GM23338 (cell line): ENCODE data around the gene PAPOLG. TPM values are rescaled to one million over a fixed set of nuclear protein-coding genes. Genes with fewer than 3 reads are reported as not detected.

ENCODE experiments used
- ATAC-seq: fragments of 200-7000 bp; cut with Tn5 transposase; 3 replicates; pipeline ENCODE4 v1.9.1; 2020
- DNase-seq: peaks from one replicate; pipeline ENCODE4 v3.0.0-alpha.2; 2015; ENCODE audit warnings: low spot score
- H2AFZ ChIP-seq: fragments of 200-600 bp; sonication (generic); 2 replicates; pipeline ENCODE4 v1.8.0; 2016; ENCODE audit warnings: antibody characterized with exemption, mild to moderate bottlenecking, moderate library complexity
- H3F3A ChIP-seq: fragments of 200-600 bp; sonication (generic); replicated peaks from 2 replicates; pipeline ENCODE4 v1.8.0; 2017; ENCODE audit warnings: antibody characterized with exemption, mixed run types, low read depth
- H3K27ac ChIP-seq: fragments of 200-600 bp; sonication (generic); 2 replicates; pipeline ENCODE4 v1.6.1; 2016; ENCODE audit warnings: low read depth
- H3K27me3 ChIP-seq: fragments of 200-600 bp; sonication (generic); 2 replicates; pipeline ENCODE4 v1.8.0; 2016; ENCODE audit warnings: mild to moderate bottlenecking, mixed run types, moderate library complexity; ENCODE audit not compliant: insufficient read depth
- H3K36me3 ChIP-seq: fragments of 200-600 bp; sonication (generic); 2 replicates; pipeline ENCODE4 v1.8.0; 2016; ENCODE audit warnings: mild to moderate bottlenecking; ENCODE audit not compliant: insufficient read depth
- H3K4me1 ChIP-seq: fragments of 200-600 bp; sonication (generic); 2 replicates; pipeline ENCODE4 v1.8.0; 2016; ENCODE audit warnings: mild to moderate bottlenecking, moderate library complexity; ENCODE audit not compliant: insufficient read depth
- H3K4me2 ChIP-seq: fragments of 200-600 bp; sonication (generic); 2 replicates; pipeline ENCODE4 v1.7.1; 2017; ENCODE audit warnings: mixed run types
- H3K4me3 ChIP-seq: fragments of 200-600 bp; sonication (generic); 2 replicates; pipeline ENCODE4 v1.6.1; 2016; ENCODE audit warnings: mixed run types
- H3K79me2 ChIP-seq: fragments of 200-600 bp; sonication (generic); replicated peaks from 2 replicates; pipeline ENCODE4 v1.8.0; 2017; ENCODE audit warnings: mild to moderate bottlenecking; ENCODE audit not compliant: insufficient read depth
- H3K9me2 ChIP-seq: fragments of 200-600 bp; sonication (generic); 2 replicates; pipeline ENCODE4 v1.8.0; 2017; ENCODE audit not compliant: insufficient read depth
- H4K20me1 ChIP-seq: fragments of 200-600 bp; sonication (generic); replicated peaks from 2 replicates; pipeline ENCODE4 v1.8.0; 2017; ENCODE audit warnings: mild to moderate bottlenecking; ENCODE audit not compliant: insufficient read depth
- H3K27ac Mint-ChIP-seq: 2 replicates; pipeline ENCODE4 v1.8.0; 2020; ENCODE audit warnings: inconsistent platforms, mild to moderate bottlenecking, moderate library complexity, mixed read lengths
- H3K27me3 Mint-ChIP-seq: 3 replicates; pipeline ENCODE4 v1.8.0; 2022; ENCODE audit warnings: low read depth, mild to moderate bottlenecking, moderate library complexity, mixed read lengths, inconsistent platforms; ENCODE audit not compliant: insufficient read depth, poor library complexity
- H3K36me3 Mint-ChIP-seq: 3 replicates; pipeline ENCODE4 v1.8.0; 2021; ENCODE audit warnings: low read depth, mild to moderate bottlenecking, inconsistent platforms, moderate library complexity, mixed read lengths
- H3K4me1 Mint-ChIP-seq: 3 replicates; pipeline ENCODE4 v1.8.0; 2020; ENCODE audit warnings: mild to moderate bottlenecking, inconsistent platforms, mixed read lengths
- H3K4me3 Mint-ChIP-seq: 3 replicates; pipeline ENCODE4 v1.8.0; 2021; ENCODE audit warnings: moderate library complexity, mild to moderate bottlenecking, inconsistent platforms, mixed read lengths
- H3K9me3 Mint-ChIP-seq: 3 replicates; pipeline ENCODE4 v1.8.0; 2020; ENCODE audit warnings: moderate library complexity, mild to moderate bottlenecking, inconsistent platforms, mixed read lengths
- CTCF ChIP-seq, 2 experiments: fragments of 200-600 bp in 1 of 2; sonication (generic) in 1 of 2; conservative IDR thresholded peaks; 2 replicates each; pipeline versions ENCODE4 v1.5.1 to v1.6.1; 2016 to 2017; ENCODE audit warnings: antibody characterized with exemption in 2 of 2, low read depth in 2 of 2, mild to moderate bottlenecking in 2 of 2, moderate library complexity in 1 of 2
- ETS1 ChIP-seq: IDR thresholded peaks from 2 replicates; pipeline ENCODE4 v1.6.1; 2016; ENCODE audit warnings: antibody characterized with exemption
- EZH2 ChIP-seq: fragments of 200-600 bp; sonication (generic); IDR thresholded peaks from one replicate; pipeline ENCODE4 v1.8.0; 2017; ENCODE audit warnings: antibody characterized with exemption, mild to moderate bottlenecking, low read depth; ENCODE audit not compliant: unreplicated experiment
- EZH2phosphoT487 ChIP-seq: fragments of 200-600 bp; sonication (generic); IDR thresholded peaks from one replicate; pipeline ENCODE4 v1.8.1; 2018; ENCODE audit warnings: antibody characterized with exemption; ENCODE audit not compliant: unreplicated experiment
- NANOG ChIP-seq: IDR thresholded peaks from 2 replicates; pipeline ENCODE4 v1.6.1; 2016; ENCODE audit warnings: antibody characterized with exemption, borderline replicate concordance
- POLR2AphosphoS5 ChIP-seq: IDR thresholded peaks from 2 replicates; pipeline ENCODE4 v1.6.1; 2016; ENCODE audit warnings: antibody characterized with exemption, low read depth
- REST ChIP-seq: IDR thresholded peaks from one replicate; pipeline ENCODE4 v1.6.1; 2018; ENCODE audit warnings: antibody characterized with exemption; ENCODE audit not compliant: unreplicated experiment
- STAT1 ChIP-seq: IDR thresholded peaks from one replicate; pipeline ENCODE4 v1.6.1; 2016; ENCODE audit warnings: antibody characterized with exemption; ENCODE audit not compliant: unreplicated experiment
- ZNF114 ChIP-seq: fragments of 250-450 bp; sonication (Bioruptor Pico); IDR thresholded peaks from 2 replicates; pipeline ENCODE4 v1.5.0; 2020; ENCODE audit warnings: mild to moderate bottlenecking, moderate library complexity
- ZNF462 ChIP-seq: fragments of 250-450 bp; sonication (Bioruptor Pico); IDR thresholded peaks from 2 replicates; pipeline ENCODE4 v1.5.0; 2020; ENCODE audit warnings: mild to moderate bottlenecking, moderate library complexity
- polyA plus RNA-seq: library from polyadenylated mRNA; unstranded; fragments of >200 nt; fragmentation: Nextera tagmentation; extraction: Ambion mirVana; gene quantifications from 2 replicates; pipeline ENCODE4 v1.2.1, GENCODE V29; 2016
- total RNA-seq: library from RNA; depleted of rRNA; stranded (reverse); fragments of >200 nt; shearing (Covaris generic); gene quantifications from 2 replicates; pipeline ENCODE4 v1.2.3, GENCODE V29; 2014

The PAPOLG gene
- total and polyA plus RNA-seq, 2 experiments from 2014 or later, result 13.8 to 31.2 TPM

- Histone ChIP-seq H3K36me3 (no peaks in the 10 kb centered on the region), H3K4me3 (no peak overlapping the region), H3K4me2 (no peak overlapping the region), H3K4me1 (no peaks in the 10 kb centered on the region), H3K9me2 (no peaks in the 10 kb centered on the region), H2AFZ (no peak overlapping the region; the same call in 1 of the 2 replicates), H4K20me1 (no peaks in the 10 kb centered on the region), H3K27ac (no peak overlapping the region), H3K79me2 (no peaks in the 10 kb centered on the region), H3K27me3 (no peaks in the 10 kb centered on the region), H3F3A (no peaks in the 10 kb centered on the region)
- peaks cover 2% of the 10 kb centered on the region; the same call in 1 of the 3 replicates for H3K9me3 Mint-ChIP-seq
- DNase-seq (no peak), ATAC-seq (no peak)
- H3K27me3 Mint-ChIP-seq, result no peaks in the 10 kb centered on the region
- peaks cover 5% of the 10 kb centered on the region; the same call in 1 of the 3 replicates for H3K4me1 Mint-ChIP-seq
- H3K27ac Mint-ChIP-seq, result no peak overlapping the region
- no peak overlapping the region for H3K4me3 Mint-ChIP-seq
- no peaks in the 10 kb centered on the region for H3K36me3 Mint-ChIP-seq
- no peak for TF ChIP-seq ZNF114 (CRISPR knock-in tag)
- no peak for TF ChIP-seq POLR2AphosphoS5
- TF ChIP-seq EZH2, result no peak
- TF ChIP-seq NANOG, result no peak
- no peak for TF ChIP-seq EZH2phosphoT487
- no peak for TF ChIP-seq CTCF (conservative IDR thresholded peaks at IDR 0.05; ENCODE audit: low read depth in 2 of 2)
- no peak for TF ChIP-seq ETS1
- TF ChIP-seq STAT1, result no peak
- TF ChIP-seq REST, result no peak
Observed at GRCh38 chr2:60710707-60711106, 45.4 kb upstream of the PAPOLG start.

DNA sequence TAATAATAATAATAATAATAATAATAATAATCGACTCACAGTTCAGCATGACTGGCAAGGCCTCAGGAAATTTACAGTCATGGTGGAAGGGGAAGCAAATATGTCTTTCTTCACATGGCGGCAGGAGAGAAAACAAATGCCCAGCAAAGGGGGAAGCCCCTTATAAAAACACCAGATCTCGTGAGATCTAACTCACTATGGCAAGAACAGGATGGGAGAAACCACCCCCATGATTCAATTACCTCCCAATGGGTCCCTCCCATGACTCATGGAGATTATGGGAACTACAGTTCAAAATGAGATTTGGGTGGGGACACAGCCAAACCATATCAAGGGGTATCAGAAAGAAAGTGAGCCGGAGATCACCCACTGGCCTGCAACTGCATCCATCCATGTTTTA is 40.5 kb upstream of the PAPOLG start:
- Mint-ChIP-seq H3K4me3 (no peak overlapping the region), H3K9me3 (peaks cover 2% of the 10 kb centered on the region; the same call in 1 of the 3 replicates), H3K27ac (no peak overlapping the region), H3K4me1 (no peaks in the 10 kb centered on the region; the same call in 2 of the 3 replicates), H3K27me3 (peaks cover 2% of the 10 kb centered on the region), H3K36me3 (no peaks in the 10 kb centered on the region)
- H4K20me1 ChIP-seq, result no peaks in the 10 kb centered on the region
- no peak overlapping the region for H3K4me3 ChIP-seq
- H3K27me3 ChIP-seq, result no peaks in the 10 kb centered on the region
- H3K4me2 ChIP-seq, result no peak overlapping the region
- DNase-seq (no peak), ATAC-seq (no peak)
- no peak overlapping the region for H3K27ac ChIP-seq
- no peaks in the 10 kb centered on the region for H3F3A ChIP-seq
- H3K36me3 ChIP-seq, result no peaks in the 10 kb centered on the region
- H2AFZ ChIP-seq, result no peak overlapping the region
- no peaks in the 10 kb centered on the region for H3K4me1 ChIP-seq
- H3K9me2 ChIP-seq, result no peaks in the 10 kb centered on the region
- no peaks in the 10 kb centered on the region for H3K79me2 ChIP-seq
- TF ChIP-seq ZNF462 (CRISPR knock-in tag) (no peak), NANOG (no peak)
